Skeletal muscle cell (primary cell): ENCODE measurements around the gene SORCS1.
"Not testable (repeated sequence)": the region's sequence is repeated elsewhere in the genome, so short reads cannot be mapped to it uniquely, and the experiment has no call there.

Experiments
- DNase-seq: peaks from one replicate; pipeline ENCODE4 v3.0.0-alpha.2; 2010; ENCODE audit warnings: low read depth
- H3K4me3 ChIP-seq: 2 replicates; pipeline ENCODE4 v1.5.1; 2011; ENCODE audit warnings: low read depth, mild to moderate bottlenecking, control low read depth, low read length, moderate library complexity

The SORCS1 gene

DNA sequence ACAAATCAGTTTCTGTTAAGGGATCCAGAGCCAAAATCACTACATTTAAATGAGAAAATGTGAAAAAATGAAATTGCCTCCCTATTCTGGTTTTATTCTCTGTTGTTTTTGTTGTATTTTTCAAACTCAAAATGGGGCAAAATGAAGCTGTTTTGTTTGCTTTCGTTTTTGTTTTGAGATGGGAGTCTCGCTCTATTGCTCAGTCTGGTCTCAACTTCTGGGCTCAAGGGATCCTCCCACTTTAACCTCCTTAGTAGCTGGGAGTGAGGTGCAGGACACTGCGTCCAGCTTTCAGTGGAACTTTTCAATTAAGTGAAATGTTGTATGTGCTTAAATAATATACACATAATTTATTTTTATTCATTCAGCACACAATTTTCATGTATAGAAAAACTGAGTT, 205.0 kb downstream of the SORCS1 start:
- no peak for DNase-seq
- H3K4me3 ChIP-seq, result no peak overlapping the region

DNA sequence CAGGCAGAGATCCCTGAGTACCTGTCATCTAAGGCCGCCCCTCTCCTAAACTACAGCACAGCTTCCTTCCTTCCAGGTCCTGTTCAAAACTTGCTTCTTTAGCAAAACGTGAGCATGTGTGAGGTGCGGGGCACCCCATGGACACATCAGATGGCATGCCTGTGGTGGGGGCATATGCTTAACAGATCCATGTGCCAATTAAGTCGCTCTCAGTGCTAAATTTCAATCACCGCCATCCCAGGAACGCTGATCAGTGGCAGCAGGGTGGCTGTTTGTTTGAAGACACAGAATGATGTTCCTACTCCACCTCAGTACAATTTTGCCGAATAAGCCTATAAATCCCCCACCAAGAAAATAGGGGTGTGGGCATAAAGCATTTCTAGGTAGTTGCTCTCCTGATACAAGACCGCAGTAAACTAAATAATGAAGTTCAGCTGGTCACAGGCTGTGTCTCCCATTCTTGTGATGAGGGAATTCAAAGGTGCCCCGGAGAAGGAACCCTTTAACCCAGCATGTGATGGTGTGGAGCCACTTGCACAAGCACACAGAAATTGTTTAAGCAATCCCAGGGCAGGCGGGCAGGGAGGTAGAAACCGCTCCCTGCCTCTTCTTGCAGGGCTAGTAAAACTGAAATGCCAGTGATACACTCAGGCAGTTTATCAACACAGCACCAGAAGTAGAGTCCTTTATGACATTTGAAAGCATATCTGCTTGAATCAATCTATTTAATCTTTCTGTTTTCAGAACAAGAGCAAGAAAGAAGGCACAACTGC, 205.7 kb downstream of the SORCS1 start:
- no peak for DNase-seq
- H3K4me3 ChIP-seq, result no peak overlapping the region

DNA sequence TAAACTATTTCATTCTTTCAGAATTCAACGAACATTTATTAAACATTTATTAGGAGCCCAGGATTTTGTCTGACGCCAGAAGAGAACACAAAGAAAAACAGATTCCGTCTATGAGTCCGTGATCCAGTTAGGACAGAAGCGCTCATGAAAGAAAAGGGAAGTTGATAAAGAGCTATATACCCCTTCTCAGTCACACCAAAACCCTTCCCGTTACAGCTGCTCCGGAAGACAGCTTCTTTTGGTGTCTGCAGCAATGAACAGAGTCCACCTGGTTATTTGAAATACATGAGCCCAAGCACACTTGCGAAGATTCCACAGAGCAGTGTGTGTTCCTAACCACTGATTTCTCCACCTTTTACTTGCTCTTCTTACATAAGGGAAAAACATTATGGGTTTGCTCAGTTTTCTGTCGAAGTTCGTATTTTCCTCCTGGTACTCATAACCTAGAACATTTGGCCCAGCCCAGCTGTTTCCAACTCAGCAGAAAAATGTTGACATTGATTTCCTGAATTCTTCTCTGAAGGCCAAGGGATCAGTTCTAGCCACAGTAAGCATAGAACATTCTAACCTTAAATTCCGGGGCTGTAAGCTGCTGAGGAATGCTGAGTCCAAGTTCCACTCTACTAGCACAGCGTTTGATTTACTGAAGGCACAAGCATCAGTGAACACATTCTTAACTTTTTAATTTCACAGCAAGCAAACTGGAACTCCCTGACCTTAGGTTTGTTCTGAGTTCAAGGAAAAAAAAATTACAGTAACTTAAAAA, 206.5 kb downstream of the SORCS1 start:
- H3K4me3 ChIP-seq, result no peak overlapping the region
- no peak for DNase-seq

DNA sequence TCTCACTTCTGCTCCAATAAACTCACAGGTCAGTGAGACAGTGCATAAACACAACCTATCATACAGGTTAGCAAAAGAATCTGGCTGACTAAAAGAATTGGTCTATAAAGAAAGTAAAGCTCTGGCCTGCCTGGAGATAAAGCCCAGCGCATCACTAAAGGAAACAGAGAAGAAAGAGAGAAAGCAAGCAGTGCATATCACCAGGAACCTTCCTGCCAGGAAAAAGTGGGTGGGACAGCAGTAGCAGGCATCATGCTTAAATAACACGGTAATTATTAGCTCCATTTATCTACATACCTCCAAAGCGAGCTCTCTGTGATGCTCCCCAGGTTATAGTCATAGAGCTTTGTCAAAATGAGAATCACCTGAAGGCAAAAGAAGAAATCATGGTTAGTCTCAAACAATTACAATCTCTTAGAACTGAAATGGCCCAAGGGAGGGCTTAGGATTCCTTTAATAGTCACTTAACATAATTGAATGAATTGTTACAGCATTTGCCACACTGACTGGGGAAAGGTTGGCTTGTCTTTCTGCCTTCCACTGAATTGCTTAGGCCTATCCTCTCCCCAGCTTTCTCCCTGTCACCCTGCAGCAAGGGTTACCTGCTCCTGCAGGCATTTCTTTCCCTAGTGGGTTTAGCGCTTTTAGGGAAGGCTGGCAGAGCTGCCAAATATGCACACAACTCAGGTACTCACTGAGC, 208.1 kb downstream of the SORCS1 start:
- DNase-seq, result no peak

GRCh38 chr10:106955133-106955532, 209.4 kb downstream of the SORCS1 start:
- no peak overlapping the region for H3K4me3 ChIP-seq
- no peak for DNase-seq

More for the DNA sequence above, 208.1 kb downstream of the SORCS1 start:
- H3K4me3 ChIP-seq, result no peak overlapping the region

DNA sequence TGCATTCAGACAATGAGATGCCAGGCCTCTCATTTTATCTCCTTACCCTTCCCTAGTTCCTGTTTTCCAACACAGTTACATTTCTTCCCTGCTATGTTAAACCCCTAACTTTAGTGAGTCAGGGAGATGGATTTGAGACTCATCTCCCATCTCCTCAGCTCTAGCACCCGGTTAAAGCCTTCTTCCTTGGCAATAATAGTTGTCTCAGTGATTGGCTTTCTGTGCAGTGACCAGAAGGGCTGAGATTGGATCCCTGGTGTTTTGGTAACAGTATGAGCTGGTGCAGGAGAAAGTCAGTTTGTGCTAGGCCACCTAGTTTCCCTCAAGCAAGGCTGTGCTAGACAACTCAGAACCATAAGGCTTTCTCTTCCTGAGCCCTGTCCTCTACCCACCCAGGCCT, 212.5 kb downstream of the SORCS1 start:
- DNase-seq, result no peak
- no peak overlapping the region for H3K4me3 ChIP-seq

- H3K4me3 ChIP-seq, result no peak overlapping the region
- no peak for DNase-seq
These were observed 214.6 kb downstream of the SORCS1 start for GRCh38 chr10:106949680-106950478.

DNA sequence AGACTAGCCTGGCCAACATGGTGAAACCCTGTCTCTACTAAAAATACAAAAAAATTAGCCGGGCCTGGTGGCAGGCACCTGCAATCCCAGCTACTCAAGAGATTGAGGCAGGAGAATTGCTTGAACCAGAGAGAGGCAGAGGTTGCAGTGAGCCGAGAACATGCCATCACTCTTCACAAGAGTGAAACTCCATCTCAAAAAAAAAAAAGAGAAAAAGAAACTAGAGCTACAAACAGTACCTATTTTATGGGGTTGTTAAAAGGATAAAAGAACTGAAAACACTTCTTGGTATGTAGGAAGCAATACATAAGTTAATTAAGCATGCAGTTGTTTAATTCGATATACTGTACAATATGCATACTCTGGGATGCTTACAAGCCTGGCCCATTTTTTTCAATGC, 216.9 kb downstream of the SORCS1 start:
- no peak overlapping the region for H3K4me3 ChIP-seq
- DNase-seq, result no peak

GRCh38 chr10:106942035-106942662, 222.4 kb downstream of the SORCS1 start:
- DNase-seq, result no peak

DNA sequence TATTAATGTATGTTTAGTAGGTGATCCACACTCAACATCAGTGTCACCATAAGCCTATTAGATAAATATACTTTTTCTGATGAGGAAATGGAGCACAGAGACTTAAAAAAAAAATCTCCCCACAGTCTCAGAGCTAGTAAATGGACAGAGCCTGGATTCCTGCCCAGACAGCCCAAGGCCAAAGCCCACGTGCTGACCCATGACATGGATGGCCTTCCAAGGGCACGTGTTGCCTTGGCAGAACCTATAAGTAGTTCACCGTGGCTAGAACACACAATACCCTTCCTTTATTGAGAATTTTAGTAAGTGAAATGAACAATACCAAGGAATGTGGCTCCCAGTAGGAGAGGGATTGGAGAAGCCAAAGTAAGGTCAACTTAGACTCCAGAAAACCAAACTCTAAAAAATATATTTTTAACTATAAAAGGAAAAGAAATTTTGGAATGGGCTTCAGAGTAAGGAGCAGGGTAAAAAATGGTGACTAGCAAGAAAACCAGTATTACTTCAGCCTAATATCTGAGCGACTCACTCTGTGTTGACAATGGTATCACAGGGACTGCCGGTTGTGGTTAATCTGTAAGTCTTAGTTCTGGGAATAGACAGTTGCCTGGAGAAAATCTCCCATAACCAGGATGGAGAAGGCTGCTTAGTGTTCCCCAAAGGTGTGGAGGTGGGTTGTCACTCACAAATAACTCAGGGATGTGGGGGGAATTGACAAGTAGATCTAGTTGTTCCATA, 223.0 kb downstream of the SORCS1 start:
- DNase-seq, result no peak
- no peak overlapping the region for H3K4me3 ChIP-seq

More at GRCh38 chr10:106942035-106942662, 222.4 kb downstream of the SORCS1 start:
- H3K4me3 ChIP-seq, result no peak overlapping the region

- H3K4me3 ChIP-seq, result no peak overlapping the region
- no peak for DNase-seq
These were observed 226.0 kb downstream of the SORCS1 start for GRCh38 chr10:106938513-106938912.

DNA sequence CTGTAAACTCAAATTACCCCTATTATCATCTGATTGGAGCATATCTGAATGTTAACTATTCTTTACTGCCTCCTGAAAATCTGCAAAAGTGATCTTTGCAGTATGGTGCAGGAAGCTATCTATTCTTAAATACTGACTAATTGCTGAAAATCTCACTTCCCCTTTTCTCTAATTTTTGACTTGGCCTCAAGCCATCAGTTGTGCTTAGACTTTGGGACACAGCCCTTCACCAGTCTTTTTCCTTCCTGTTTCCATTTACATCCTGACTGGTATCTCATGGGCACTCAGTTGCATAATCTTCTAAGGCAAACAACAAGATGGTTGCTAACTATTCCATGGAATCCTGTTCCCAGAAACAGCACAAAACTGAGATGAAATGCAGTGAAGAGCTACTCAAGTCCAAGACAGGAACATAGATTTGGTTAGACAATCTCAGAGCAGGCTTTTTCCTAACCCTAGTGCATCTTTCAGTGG, 228.5 kb downstream of the SORCS1 start:
- no peak overlapping the region for H3K4me3 ChIP-seq
- no peak for DNase-seq

DNA sequence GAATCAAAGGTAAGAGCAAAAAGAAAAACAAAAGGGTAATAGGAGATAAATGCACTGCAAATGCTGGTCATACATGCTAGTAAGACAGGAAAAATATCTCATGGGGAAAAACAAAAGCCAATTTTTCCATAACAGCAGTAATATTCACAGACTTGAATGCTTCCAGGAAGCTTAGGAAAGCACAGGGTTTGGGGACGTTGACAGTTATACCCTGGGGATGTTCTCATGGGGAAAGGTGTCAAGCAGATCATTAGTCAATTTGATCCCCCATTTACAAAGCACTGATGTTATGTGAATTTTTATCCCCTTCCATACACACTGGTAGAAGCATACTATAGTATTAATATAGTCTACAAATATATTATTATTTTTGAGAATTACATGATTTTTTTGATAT, 232.7 kb downstream of the SORCS1 start:
- no peak overlapping the region for H3K4me3 ChIP-seq
- no peak for DNase-seq

DNA sequence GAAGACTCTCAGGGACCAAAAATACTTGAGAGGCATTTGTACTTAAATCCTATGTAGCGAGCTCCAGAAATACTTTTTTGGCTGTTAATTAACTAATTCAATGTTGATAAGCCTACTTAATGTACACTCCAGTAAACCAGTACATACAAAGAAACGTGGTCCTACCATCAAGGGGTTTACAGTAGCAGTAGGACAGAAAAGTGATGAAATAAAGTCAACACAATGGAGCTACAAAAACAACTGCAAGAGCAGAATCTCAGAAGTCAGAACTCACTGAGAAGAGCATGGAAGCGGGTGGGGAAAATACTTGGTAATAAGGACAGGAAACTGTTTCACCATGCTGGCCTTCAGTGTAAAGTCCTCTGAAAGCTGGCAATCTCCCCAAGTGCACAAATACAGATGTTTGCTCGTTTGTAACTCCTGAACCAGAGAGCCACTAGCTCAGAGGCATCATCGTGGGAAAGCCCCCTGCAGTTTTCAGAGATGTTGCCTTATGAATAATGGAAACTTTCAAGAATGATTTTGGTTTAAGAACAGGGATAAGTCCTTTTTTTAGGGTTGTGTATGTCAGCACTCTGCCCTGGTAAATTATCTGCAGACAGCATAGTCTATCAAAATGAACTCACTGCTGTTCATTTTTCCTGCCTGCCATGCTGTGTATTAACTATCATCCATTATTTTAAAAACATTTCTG, 233.2 kb downstream of the SORCS1 start:
- H3K4me3 ChIP-seq, result no peak overlapping the region
- no peak for DNase-seq

DNA sequence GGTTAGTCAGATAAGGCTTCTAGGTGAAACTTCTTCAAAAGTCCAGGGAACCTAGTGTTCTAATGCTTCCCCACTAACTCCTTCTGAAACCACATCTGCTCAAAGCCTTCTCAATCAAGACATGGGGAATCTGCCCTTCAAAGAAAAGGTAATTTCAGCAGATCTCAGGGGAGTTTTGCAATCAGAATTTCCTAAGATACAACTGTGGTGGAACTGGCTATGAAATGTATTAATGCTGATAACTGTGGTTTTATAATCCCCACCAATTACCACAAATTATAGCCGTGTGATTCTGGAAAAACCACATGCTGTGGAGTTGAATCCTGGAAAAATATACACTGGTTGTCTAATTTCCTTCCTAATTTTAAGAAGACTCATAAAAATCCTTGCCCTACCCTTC, 233.8 kb downstream of the SORCS1 start:
- DNase-seq, result no peak
- H3K4me3 ChIP-seq, result no peak overlapping the region

DNA sequence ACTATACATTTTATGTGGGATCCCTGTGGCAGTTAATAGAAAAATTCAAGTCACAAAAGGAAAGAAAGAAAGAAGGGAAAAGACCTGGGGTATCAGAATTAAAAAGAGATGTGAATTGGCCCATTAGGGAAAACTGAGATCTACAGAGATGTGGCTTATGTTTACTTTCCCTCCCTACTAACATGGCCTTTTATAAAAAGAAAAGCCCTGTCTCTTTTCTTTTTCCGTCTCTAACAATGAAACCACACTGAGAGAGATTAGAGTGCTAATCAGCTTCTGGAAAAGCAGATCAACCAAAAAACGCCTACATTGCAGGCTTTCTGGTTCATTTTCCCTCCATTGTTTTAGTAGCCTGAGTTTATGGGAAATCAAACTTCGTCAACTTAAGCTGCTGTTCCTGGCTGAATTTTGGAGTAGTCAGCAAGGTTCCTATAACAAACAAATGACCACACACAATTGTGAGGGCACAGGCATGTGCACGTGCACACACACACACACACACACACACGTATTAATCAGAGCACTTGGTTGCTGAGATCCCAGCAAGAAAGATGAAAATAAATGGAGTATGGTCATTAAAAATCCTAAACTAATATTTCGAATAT, 235.1 kb downstream of the SORCS1 start:
- H3K4me3 ChIP-seq, result no peak overlapping the region
- no peak for DNase-seq

DNA sequence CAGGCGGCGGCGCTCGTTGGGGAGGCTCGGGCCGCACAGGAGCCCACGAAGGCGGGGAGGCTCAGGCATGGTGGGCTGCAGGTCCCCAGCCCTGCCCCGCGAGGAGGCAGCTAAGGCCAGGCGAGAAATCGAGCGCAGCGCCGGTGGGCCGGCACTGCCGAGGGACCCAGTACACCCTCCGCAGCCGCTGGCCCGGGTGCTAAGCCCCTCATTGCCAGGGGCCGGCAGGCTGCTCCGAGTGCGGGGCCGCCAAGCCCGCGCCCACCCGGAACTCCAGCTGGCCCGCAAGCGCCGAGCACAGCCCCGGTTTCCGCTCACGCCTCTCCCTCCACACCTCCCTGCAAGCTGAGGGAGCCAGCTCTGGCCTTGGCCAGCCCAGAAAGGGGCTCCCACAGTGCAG, 236.4 kb downstream of the SORCS1 start:
- H3K4me3 ChIP-seq, DNase-seq: not testable (repeated sequence)
